MM.1S (cell line): ENCODE data around the gene ALPK3.

Source experiments
- CTCF ChIP-seq: fragments of 300-600 bp; sonication (generic); IDR thresholded peaks from 2 replicates; pipeline ENCODE4 v1.5.1; 2016; ENCODE audit warnings: antibody characterized with exemption, low read length, mixed read lengths
- EZH2 ChIP-seq: fragments of 300-600 bp; sonication (generic); optimal IDR thresholded peaks from 2 replicates; pipeline ENCODE3; 2017; ENCODE audit warnings: low read depth, mild to moderate bottlenecking, antibody characterized with exemption, low read length, mixed read lengths
- EZH2phosphoT487 ChIP-seq: fragments of 300-600 bp; sonication (generic); IDR thresholded peaks from 2 replicates; pipeline ENCODE4 v1.6.1; 2018; ENCODE audit warnings: antibody characterized with exemption, low read length

- TF ChIP-seq CTCF (no peak), EZH2 (no peak), EZH2phosphoT487 (no peak)
These were observed 19.7 kb downstream of the ALPK3 start for GRCh38 chr15:84836844-84837243.
